Keratinocyte (primary cell): Measurements from ENCODE around the gene RPS6KA5. TPM values are rescaled to one million over a fixed set of nuclear protein-coding genes. Genes with fewer than 3 reads are reported as not detected.
A peak's percentile ranks its signal among the peaks of the same experiment; 100 is the strongest.

Experiments used
- DNase-seq: peaks from one replicate; pipeline ENCODE4 v3.0.0-alpha.2; 2011; ENCODE audit warnings: low read depth, missing footprints, low spot score
- FAIRE-seq: peaks from 2 replicates; lab custom pipeline; 2011; peaks lifted over from hg19 to GRCh38; lab: Jason Lieb, UNC
- H2AFZ ChIP-seq: 2 replicates; pipeline ENCODE4 v1.6.0; 2012; ENCODE audit warnings: low read length, control low read depth, inconsistent platforms; ENCODE audit not compliant: control insufficient read depth
- H3K27ac ChIP-seq: 2 replicates; pipeline ENCODE4 v1.5.1; 2011; ENCODE audit warnings: low read length; ENCODE audit not compliant: control insufficient read depth, insufficient read depth
- H3K27me3 ChIP-seq: 3 replicates; pipeline ENCODE4 v1.6.0; 2011; ENCODE audit warnings: low read length; ENCODE audit not compliant: control insufficient read depth, insufficient read depth; ENCODE audit errors: extremely low read depth
- H3K36me3 ChIP-seq, 2 experiments: 2 replicates in 1 of 2; 3 replicates in 1 of 2; pipeline ENCODE4 v1.5.1; 2011; ENCODE audit warnings: low read length in 2 of 2, mild to moderate bottlenecking in 1 of 2; ENCODE audit not compliant: control insufficient read depth in 2 of 2, insufficient read depth in 2 of 2; ENCODE audit errors: extremely low read depth in 1 of 2
- H3K4me1 ChIP-seq: 3 replicates; pipeline ENCODE4 v1.5.1; 2011; ENCODE audit warnings: low read length; ENCODE audit not compliant: control insufficient read depth, insufficient read depth; ENCODE audit errors: extremely low read depth
- H3K4me2 ChIP-seq: 3 replicates; pipeline ENCODE4 v1.6.0; 2011; ENCODE audit warnings: low read depth, low read length; ENCODE audit not compliant: control insufficient read depth, insufficient read depth; ENCODE audit errors: extremely low read depth
- H3K4me3 ChIP-seq, 3 experiments: fragments of 200-600 bp in 1 of 3; sonication (generic) in 1 of 3; 2 replicates in 2 of 3; 3 replicates in 1 of 3; pipeline ENCODE4 v1.5.1; 2011 to 2016; ENCODE audit warnings: low read length in 3 of 3, mild to moderate bottlenecking in 3 of 3, control low read depth in 2 of 3, inconsistent platforms in 1 of 3, low read depth in 1 of 3, mixed read lengths in 1 of 3, mixed run types in 1 of 3, moderate library complexity in 1 of 3; ENCODE audit not compliant: control insufficient read depth in 2 of 3, insufficient read depth in 2 of 3; ENCODE audit errors: extremely low read depth in 1 of 3
- H3K79me2 ChIP-seq: 2 replicates; pipeline ENCODE4 v1.6.0; 2012; ENCODE audit warnings: low read length; ENCODE audit not compliant: control insufficient read depth, insufficient read depth
- H3K9ac ChIP-seq: 3 replicates; pipeline ENCODE4 v1.6.0; 2011; ENCODE audit warnings: low read length; ENCODE audit not compliant: control insufficient read depth, insufficient read depth; ENCODE audit errors: extremely low read depth
- H3K9me1 ChIP-seq: 3 replicates; pipeline ENCODE4 v1.6.0; 2011; ENCODE audit warnings: low read length; ENCODE audit not compliant: control insufficient read depth, insufficient read depth; ENCODE audit errors: extremely low read depth
- H3K9me3 ChIP-seq: 2 replicates; pipeline ENCODE4 v1.5.1; 2012; ENCODE audit warnings: low read depth, low read length; ENCODE audit not compliant: control insufficient read depth
- H4K20me1 ChIP-seq: 3 replicates; pipeline ENCODE4 v1.6.0; 2011; ENCODE audit warnings: low read length; ENCODE audit not compliant: control insufficient read depth, insufficient read depth; ENCODE audit errors: extremely low read depth
- CTCF ChIP-seq, 3 experiments: IDR thresholded peaks in 1 of 3; conservative IDR thresholded peaks in 1 of 3; optimal IDR thresholded peaks in 1 of 3; 2 replicates in 2 of 3; 3 replicates in 1 of 3; pipeline versions ENCODE3 to v1.5.1; 2011; ENCODE audit warnings: low read length in 3 of 3, mild to moderate bottlenecking in 3 of 3, moderate library complexity in 2 of 3, control low read depth in 1 of 3, inconsistent platforms in 1 of 3; ENCODE audit not compliant: insufficient read depth in 2 of 3; ENCODE audit errors: extremely low read depth in 1 of 3
- EZH2 ChIP-seq: IDR thresholded peaks from one replicate; pipeline ENCODE4 v1.6.1; 2012; ENCODE audit warnings: inconsistent platforms, mild to moderate bottlenecking, low read length, moderate library complexity
- dilution Hi-C: fragments of 300-500 bp; cut with MboI; formaldehyde crosslinking; loops from one replicate; pipeline ENCODE4 v1.7.0; 2020; ENCODE audit warnings: low sequenced_read_pairs; ENCODE audit not compliant: extremely low pct_ligation_motif_present
- polyA minus RNA-seq, 3 experiments: library from RNA; depleted of rRNA, polyadenylated mRNA; stranded (reverse); fragments of >200 nt; gene quantifications; 1 replicate in 1 of 3; 2 replicates in 1 of 3; 3 replicates in 1 of 3; pipeline ENCODE4 v1.2.3, GENCODE V29; 2011
- polyA plus RNA-seq, 5 experiments: library from polyadenylated mRNA; depleted of rRNA in 3 of 5; stranded (reverse) in 3 of 5; stranded (forward) in 1 of 5; unstranded in 1 of 5; fragments of >200 nt; gene quantifications; 1 replicate in 1 of 5; 2 replicates in 3 of 5; 3 replicates in 1 of 5; pipeline versions ENCODE4 v1.2.1 to v1.2.3, GENCODE V29; 2011 to 2012; ENCODE audit warnings: missing spikeins in 2 of 5, low read depth in 1 of 5, low replicate concordance in 1 of 5

The RPS6KA5 gene
- 1.4 to 2.9 TPM (median 2.6 TPM) in 3 replicates for polyA plus RNA-seq
- polyA plus RNA-seq (2011; ENCODE audit: low read depth): 9.8 TPM
- polyA plus RNA-seq (2011; cell fraction: cytosol; rRNA removed): 1.0 and 1.5 TPM in 2 replicates
- polyA plus RNA-seq (2011; cell fraction: nucleus; rRNA removed): 2.4 and 2.5 TPM in 2 replicates
- 1.7 and 4.0 TPM in 2 replicates for polyA plus RNA-seq (2012; ENCODE audit: low replicate concordance)
- polyA minus RNA-seq: 0.62 to 3.0 TPM (median 1.5 TPM) in 3 replicates
- polyA minus RNA-seq (2011; cell fraction: cytosol; rRNA and poly(A)+ RNA removed): 1.9 TPM
- polyA minus RNA-seq (2011; cell fraction: nucleus; rRNA and poly(A)+ RNA removed): 2.0 and 6.7 TPM in 2 replicates

DNA sequence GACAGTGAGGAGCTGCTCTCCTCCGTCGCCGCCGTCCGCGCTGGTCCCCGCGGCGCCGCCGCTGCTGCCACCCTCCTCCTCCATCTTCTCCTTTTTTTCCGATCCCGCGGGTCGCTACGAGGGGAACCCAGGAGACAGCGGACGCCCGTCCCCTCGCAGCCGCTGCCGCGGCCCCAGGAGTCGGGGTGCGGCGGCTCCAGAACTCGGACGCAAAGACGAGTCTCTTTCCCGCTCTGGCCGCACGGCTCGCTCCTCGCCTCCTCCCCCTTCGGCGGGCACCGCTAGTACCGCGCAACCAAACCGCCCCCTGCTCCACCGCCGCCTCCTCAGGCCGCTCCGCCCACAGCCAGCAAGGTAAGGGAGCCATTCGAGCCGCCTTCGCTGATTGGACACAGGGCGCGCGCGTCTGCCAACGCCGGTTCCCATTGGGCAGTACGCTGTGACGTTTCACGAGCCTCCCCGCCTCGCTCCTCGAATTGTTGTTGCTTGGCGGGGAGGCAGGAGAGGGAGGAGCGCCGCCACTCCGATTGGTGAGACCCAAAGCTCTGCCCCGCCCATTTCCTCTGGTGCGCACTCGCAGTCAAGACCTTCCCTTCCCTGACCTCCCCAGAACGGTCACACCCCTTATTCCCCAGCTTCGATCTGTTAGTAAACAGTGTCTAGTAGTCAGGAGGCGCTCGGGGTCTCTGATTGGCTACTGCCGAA, at the start of gene RPS6KA5:
RPS6KA5 (minus strand) TSS at position 291 of the 705 bp plus-strand sequence; CDS start at position 84, 207 bp downstream.
- dilution Hi-C loops: no loop called here
- DNase-seq: peak; percentile 100
- Histone ChIP-seq H3K4me1 (peaks cover 10% of the 10 kb centered on the region), H3K4me2 (peak within 1 kb of the TSS; percentile 96), H3K4me3 (peak within 1 kb of the TSS; percentile 71 to 84 (median 83)), H4K20me1 (no peaks in the 10 kb centered on the region), H3K27me3 (no peaks in the 10 kb centered on the region), H3K36me3 (no peaks in the 10 kb centered on the region), H2AFZ (peak within 1 kb of the TSS; percentile 84), H3K9me1 (no peaks in the 10 kb centered on the region), H3K9me3 (no peaks in the 10 kb centered on the region), H3K9ac (peak within 1 kb of the TSS; percentile 85), H3K79me2 (no peaks in the 10 kb centered on the region), H3K27ac (peak within 1 kb of the TSS; percentile 89)
- TF ChIP-seq CTCF (optimal IDR thresholded peaks at IDR 0.05 in 1 of 3, IDR thresholded peaks at IDR 0.05 in 1 of 3, conservative IDR thresholded peaks at IDR 0.05 in 1 of 3; ENCODE audit: extremely low read depth in 1 of 3, insufficient read depth in 2 of 3, low read length in 3 of 3): no peak
- peak; percentile 86 for FAIRE-seq

DNA sequence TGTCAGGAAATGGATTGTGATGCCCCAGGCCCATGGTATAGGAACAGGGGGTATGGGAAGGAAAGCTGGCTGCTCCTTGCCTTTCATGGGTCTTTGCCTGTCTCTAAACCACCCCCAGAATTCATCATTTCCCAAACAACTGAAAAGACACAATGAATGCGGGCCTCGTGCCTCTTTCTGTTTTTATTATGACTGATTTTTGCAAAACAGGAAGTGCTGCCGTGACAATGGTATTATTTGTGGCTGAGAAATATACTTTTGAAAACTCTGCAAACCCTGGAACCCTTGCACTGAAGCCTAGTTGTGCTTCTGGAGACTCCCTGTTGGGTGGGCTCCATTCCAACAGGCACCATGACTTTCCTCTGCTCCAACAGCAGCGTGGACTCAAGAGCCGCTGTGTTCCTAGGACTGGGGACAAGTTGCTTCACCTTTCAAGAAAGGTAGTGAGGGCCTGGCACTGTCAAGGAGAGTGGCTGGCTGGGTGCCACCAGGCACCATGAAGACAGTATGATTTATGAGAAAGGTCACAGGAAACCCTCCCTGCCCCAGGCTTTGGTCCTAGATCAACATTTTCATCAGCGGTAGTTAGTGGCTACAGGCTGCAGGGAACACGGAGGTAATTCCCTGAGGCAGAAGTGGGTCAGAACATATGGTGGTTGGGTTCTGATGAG, 48.6 kb upstream of the RPS6KA5 start:
- no peak overlapping the region for H3K27ac ChIP-seq
- no peak overlapping the region for H3K9ac ChIP-seq
- no peaks in the 10 kb centered on the region for H4K20me1 ChIP-seq
- no peaks in the 10 kb centered on the region for H3K36me3 ChIP-seq
- no peak for FAIRE-seq
- H3K9me1 ChIP-seq: no peaks in the 10 kb centered on the region
- H3K4me3 ChIP-seq: no peak overlapping the region
- H3K79me2 ChIP-seq: no peaks in the 10 kb centered on the region
- peaks cover 12% of the 10 kb centered on the region for H3K4me1 ChIP-seq
- dilution Hi-C loops: no loop called here
- TF ChIP-seq EZH2 (no peak), CTCF (optimal IDR thresholded peaks at IDR 0.05 in 1 of 3, IDR thresholded peaks at IDR 0.05 in 1 of 3, conservative IDR thresholded peaks at IDR 0.05 in 1 of 3; ENCODE audit: extremely low read depth in 1 of 3, insufficient read depth in 2 of 3, low read length in 3 of 3) (no peak)
- H3K4me2 ChIP-seq: no peak overlapping the region
- DNase-seq: no peak
- H2AFZ ChIP-seq: peak overlapping the region; percentile 12
- no peaks in the 10 kb centered on the region for H3K9me3 ChIP-seq
- H3K27me3 ChIP-seq: no peaks in the 10 kb centered on the region
